Trophoblast cell (in vitro differentiated cells and primary cell): ENCODE measurements around the gene TBC1D5.
"Not testable (repeated sequence)": the region's sequence is repeated elsewhere in the genome, so short reads cannot be mapped to it uniquely, and the experiment has no call there.

ENCODE experiments used
- DNase-seq, 2 donors: peaks; one replicate each; pipeline ENCODE4 v3.0.0-alpha.2; 2016
- H2AFZ ChIP-seq: 2 replicates; pipeline ENCODE4 v1.6.1; 2013; ENCODE audit warnings: low read length, moderate library complexity, mild to moderate bottlenecking; ENCODE audit not compliant: insufficient read depth, poor library complexity
- H2AK5ac ChIP-seq: 2 replicates; pipeline ENCODE4 v1.6.1; 2013; ENCODE audit warnings: mild to moderate bottlenecking, low read length
- H2BK120ac ChIP-seq: 2 replicates; pipeline ENCODE4 v1.6.1; 2013; ENCODE audit warnings: low read length, mild to moderate bottlenecking, moderate library complexity; ENCODE audit not compliant: insufficient read depth, poor library complexity
- H2BK12ac ChIP-seq: 2 replicates; pipeline ENCODE4 v1.6.1; 2013; ENCODE audit warnings: mild to moderate bottlenecking, low read length, moderate library complexity
- H2BK5ac ChIP-seq: 2 replicates; pipeline ENCODE4 v1.6.1; 2013; ENCODE audit warnings: low read length, low read depth, moderate library complexity, mild to moderate bottlenecking; ENCODE audit not compliant: poor library complexity
- H3K14ac ChIP-seq: 2 replicates; pipeline ENCODE4 v1.6.1; 2013; ENCODE audit warnings: mild to moderate bottlenecking, low read length
- H3K18ac ChIP-seq: 2 replicates; pipeline ENCODE4 v1.6.1; 2013; ENCODE audit warnings: mild to moderate bottlenecking, low read length
- H3K23ac ChIP-seq: 2 replicates; pipeline ENCODE4 v1.6.1; 2013; ENCODE audit warnings: low read length
- H3K27ac ChIP-seq: 2 replicates; pipeline ENCODE4 v1.5.1; 2013; ENCODE audit warnings: low read depth, mild to moderate bottlenecking, inconsistent platforms, low read length, moderate library complexity
- H3K27me3 ChIP-seq: 2 replicates; pipeline ENCODE4 v1.6.1; 2013; ENCODE audit warnings: inconsistent platforms, mild to moderate bottlenecking, low read length, moderate library complexity; ENCODE audit not compliant: insufficient read depth
- H3K36me3 ChIP-seq, 2 experiments: 1 replicate in 1 of 2; 2 replicates in 1 of 2; pipeline ENCODE4 v1.6.1; 2013; ENCODE audit warnings: low read length in 2 of 2, mild to moderate bottlenecking in 2 of 2, moderate library complexity in 1 of 2; ENCODE audit not compliant: insufficient read depth in 2 of 2, control insufficient read depth in 1 of 2
- H3K4ac ChIP-seq: 2 replicates; pipeline ENCODE4 v1.6.1; 2013; ENCODE audit warnings: low read depth, mild to moderate bottlenecking, low read length, moderate library complexity
- H3K4me1 ChIP-seq, 2 experiments: 1 replicate in 1 of 2; 2 replicates in 1 of 2; pipeline ENCODE4 v1.6.1; 2013; ENCODE audit warnings: low read length in 2 of 2, mild to moderate bottlenecking in 2 of 2, moderate library complexity in 1 of 2; ENCODE audit not compliant: insufficient read depth in 2 of 2, control insufficient read depth in 1 of 2
- H3K4me2 ChIP-seq: 2 replicates; pipeline ENCODE4 v1.6.1; 2013; ENCODE audit warnings: inconsistent platforms, mild to moderate bottlenecking, low read length, moderate library complexity
- H3K4me3 ChIP-seq: 2 replicates; pipeline ENCODE4 v1.5.1; 2013; ENCODE audit warnings: mild to moderate bottlenecking, low read depth, low read length, inconsistent platforms
- H3K79me1 ChIP-seq: one replicate; pipeline ENCODE4 v1.6.1; 2013; ENCODE audit warnings: low read length
- H3K79me2 ChIP-seq: 2 replicates; pipeline ENCODE4 v1.6.1; 2013; ENCODE audit warnings: low read length, mild to moderate bottlenecking; ENCODE audit not compliant: control insufficient read depth, insufficient read depth, poor library complexity
- H3K9ac ChIP-seq: 2 replicates; pipeline ENCODE4 v1.6.1; 2013; ENCODE audit warnings: mild to moderate bottlenecking, low read length
- H3K9me3 ChIP-seq: 2 replicates; pipeline ENCODE4 v1.6.1; 2013; ENCODE audit warnings: low read depth, mild to moderate bottlenecking, control low read depth, inconsistent platforms, low read length; ENCODE audit not compliant: insufficient read depth
- H4K12ac ChIP-seq: 2 replicates; pipeline ENCODE4 v1.6.1; 2013; ENCODE audit warnings: low read depth, mild to moderate bottlenecking, low read length, moderate library complexity
- H4K8ac ChIP-seq: 2 replicates; pipeline ENCODE4 v1.6.1; 2013; ENCODE audit warnings: low read depth, mild to moderate bottlenecking, low read length, moderate library complexity
- H4K91ac ChIP-seq: one replicate; pipeline ENCODE4 v1.6.1; 2013; ENCODE audit warnings: low read depth, mild to moderate bottlenecking, low read length, moderate library complexity
- WGBS: extraction: QIAGEN DNeasy Blood & Tissue Kit; methylation state at CpG from one replicate; pipeline ENCODE4 v1.1.7; 2013; ENCODE audit warnings: missing lambda C conversion rate; ENCODE audit not compliant: insufficient read length, insufficient coverage; ENCODE audit errors: extremely low coverage; 5-methylcytosine and 5-hydroxymethylcytosine counted together

Gene TBC1D5

GRCh38 chr3:17705991-17706390 lies 36.4 kb downstream of the TBC1D5 start:
- not testable (repeated sequence) for H4K91ac ChIP-seq, H3K9ac ChIP-seq, H3K79me2 ChIP-seq, DNase-seq, H3K4me3 ChIP-seq, H3K27ac ChIP-seq, H3K4me1 ChIP-seq, H4K12ac ChIP-seq, H2AK5ac ChIP-seq, H2AFZ ChIP-seq, H3K18ac ChIP-seq, H2BK5ac ChIP-seq, H3K27me3 ChIP-seq, H2BK12ac ChIP-seq, H3K79me1 ChIP-seq, H2BK120ac ChIP-seq, H3K4me2 ChIP-seq, H3K4ac ChIP-seq, H3K9me3 ChIP-seq, H3K23ac ChIP-seq, H4K8ac ChIP-seq, H3K14ac ChIP-seq, H3K36me3 ChIP-seq
- no CpG with 5 or more reads among the region's 15 CpGs for WGBS

GRCh38 chr3:17699815-17700214 lies 42.6 kb downstream of the TBC1D5 start:
- H3K9me3 ChIP-seq, DNase-seq, H3K14ac ChIP-seq, H3K79me1 ChIP-seq, H2BK120ac ChIP-seq, H2AFZ ChIP-seq, H3K4me3 ChIP-seq, H3K36me3 ChIP-seq, H4K12ac ChIP-seq, H4K8ac ChIP-seq, H3K4ac ChIP-seq, H2BK12ac ChIP-seq, H2AK5ac ChIP-seq, H3K4me1 ChIP-seq, H3K27ac ChIP-seq, H3K27me3 ChIP-seq, H3K4me2 ChIP-seq, H2BK5ac ChIP-seq, H3K79me2 ChIP-seq, H4K91ac ChIP-seq, H3K18ac ChIP-seq, H3K23ac ChIP-seq, H3K9ac ChIP-seq: not testable (repeated sequence)
- WGBS, result no CpG with 5 or more reads among the region's 2 CpGs

- H3K36me3 ChIP-seq, H2BK12ac ChIP-seq, H3K79me1 ChIP-seq, H4K8ac ChIP-seq, H3K9me3 ChIP-seq, DNase-seq, H4K91ac ChIP-seq, H3K4ac ChIP-seq, H3K4me3 ChIP-seq, H3K27ac ChIP-seq, H2AK5ac ChIP-seq, H2BK5ac ChIP-seq, H3K4me2 ChIP-seq, H3K27me3 ChIP-seq, H3K14ac ChIP-seq, H3K23ac ChIP-seq, H2BK120ac ChIP-seq, H3K79me2 ChIP-seq, H3K9ac ChIP-seq, H2AFZ ChIP-seq, H4K12ac ChIP-seq, H3K18ac ChIP-seq, H3K4me1 ChIP-seq: not testable (repeated sequence)
- no CpG with 5 or more reads among the region's 2 CpGs for WGBS
These were observed 46.8 kb downstream of the TBC1D5 start for GRCh38 chr3:17695665-17696064.

GRCh38 chr3:17693670-17693999 lies 48.8 kb downstream of the TBC1D5 start:
- H4K91ac ChIP-seq, H3K4me3 ChIP-seq, H3K23ac ChIP-seq, H2AFZ ChIP-seq, H2AK5ac ChIP-seq, H3K36me3 ChIP-seq, H3K27ac ChIP-seq, H3K9me3 ChIP-seq, H3K4me1 ChIP-seq, H3K27me3 ChIP-seq, H3K79me2 ChIP-seq, H2BK120ac ChIP-seq, DNase-seq, H3K4ac ChIP-seq, H3K79me1 ChIP-seq, H4K12ac ChIP-seq, H3K9ac ChIP-seq, H3K14ac ChIP-seq, H3K18ac ChIP-seq, H3K4me2 ChIP-seq, H2BK5ac ChIP-seq, H4K8ac ChIP-seq, H2BK12ac ChIP-seq: not testable (repeated sequence)
- no CpG with 5 or more reads among the region's 8 CpGs for WGBS
